DOHH2 (cell line): ENCODE data around the gene CCP110.

Experiments used
- EZH2phosphoT487 ChIP-seq: fragments of 200-600 bp; sonication (generic); IDR thresholded peaks from 2 replicates; pipeline ENCODE4 v1.6.1; 2017; ENCODE audit warnings: borderline replicate concordance, mild to moderate bottlenecking, antibody characterized with exemption, low read length, moderate library complexity, mixed read lengths
- TF ChIP-seq, protein P1 (sequence below): fragments of 200-600 bp; sonication (generic); IDR thresholded peaks from one replicate; pipeline ENCODE4 v1.5.1; 2014; ENCODE audit warnings: antibody characterized with exemption, mild to moderate bottlenecking, low read depth, low read length; ENCODE audit not compliant: poor library complexity, severe bottlenecking

DNA sequence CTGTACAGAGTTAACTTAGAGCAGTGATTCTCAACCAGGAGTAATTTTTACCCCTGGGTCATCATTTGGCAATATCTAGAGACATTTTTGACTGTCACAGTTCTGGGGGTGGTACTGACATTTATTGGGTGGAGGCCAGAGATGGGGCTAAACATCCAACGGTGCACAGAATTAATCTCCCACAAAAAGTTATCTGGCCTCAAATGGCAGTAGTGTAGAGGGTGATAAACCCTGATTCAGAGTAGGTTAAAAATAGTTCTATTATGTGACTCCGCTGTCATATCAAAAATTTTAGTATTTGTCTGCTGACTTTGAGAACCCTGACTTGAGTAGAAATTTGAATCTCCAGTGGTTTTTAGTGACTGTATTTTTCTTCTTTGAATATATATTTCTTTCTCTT is 50.9 kb downstream of the CCP110 start:
- TF ChIP-seq, protein P1, sequence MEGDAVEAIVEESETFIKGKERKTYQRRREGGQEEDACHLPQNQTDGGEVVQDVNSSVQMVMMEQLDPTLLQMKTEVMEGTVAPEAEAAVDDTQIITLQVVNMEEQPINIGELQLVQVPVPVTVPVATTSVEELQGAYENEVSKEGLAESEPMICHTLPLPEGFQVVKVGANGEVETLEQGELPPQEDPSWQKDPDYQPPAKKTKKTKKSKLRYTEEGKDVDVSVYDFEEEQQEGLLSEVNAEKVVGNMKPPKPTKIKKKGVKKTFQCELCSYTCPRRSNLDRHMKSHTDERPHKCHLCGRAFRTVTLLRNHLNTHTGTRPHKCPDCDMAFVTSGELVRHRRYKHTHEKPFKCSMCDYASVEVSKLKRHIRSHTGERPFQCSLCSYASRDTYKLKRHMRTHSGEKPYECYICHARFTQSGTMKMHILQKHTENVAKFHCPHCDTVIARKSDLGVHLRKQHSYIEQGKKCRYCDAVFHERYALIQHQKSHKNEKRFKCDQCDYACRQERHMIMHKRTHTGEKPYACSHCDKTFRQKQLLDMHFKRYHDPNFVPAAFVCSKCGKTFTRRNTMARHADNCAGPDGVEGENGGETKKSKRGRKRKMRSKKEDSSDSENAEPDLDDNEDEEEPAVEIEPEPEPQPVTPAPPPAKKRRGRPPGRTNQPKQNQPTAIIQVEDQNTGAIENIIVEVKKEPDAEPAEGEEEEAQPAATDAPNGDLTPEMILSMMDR, result no peak
- TF ChIP-seq EZH2phosphoT487, result no peak
